Measurements from ENCODE around the gene USP48. TPM values are rescaled to one million over a fixed set of nuclear protein-coding genes. Genes with fewer than 3 reads are reported as not detected.
A peak's percentile ranks its signal among the peaks of the same experiment; 100 is the strongest.

Gene USP48
- polyA plus RNA-seq, 1 experiment = 43.6 TPM

- Histone ChIP-seq H3K27ac (ENCODE audit: low read depth, low read length) (peak overlapping the region; percentile 39), H3K27me3 (ENCODE audit: control insufficient read depth, insufficient read depth, low read length) (peaks cover 34% of the 10 kb centered on the region), H3K4me3 (ENCODE audit: low read depth, low read length) (no peak overlapping the region), H3K9me3 (ENCODE audit: control insufficient read depth, insufficient read depth, low read length) (no peaks in the 10 kb centered on the region)
- ChIA-PET POLR2A (no interaction called here), CTCF (interaction anchor here (0.7 to 1.0 kb wide), 2 partner anchors 31 to 267 kb away, joined by 3 read pairs; no protein-coding TSS in a partner anchor)
- no peak for TF ChIP-seq CTCF (IDR thresholded peaks at IDR 0.05; ENCODE audit: low read depth, low read length)
- DNase-seq (ENCODE audit: low read depth, low spot score) = no peak
These were observed 110.3 kb downstream of the USP48 start for GRCh38 chr1:21672478-21673276.

GRCh38 chr1:21671915-21672314 is 111.0 kb downstream of the USP48 start:
- TF ChIP-seq CTCF (IDR thresholded peaks at IDR 0.05; ENCODE audit: low read depth, low read length) = no peak
- ChIA-PET POLR2A (interaction anchor here (0.6 kb wide), 1 partner anchor 12 kb away, joined by 3 read pairs; no protein-coding TSS in a partner anchor), CTCF (no interaction called here)

GRCh38 chr1:21670956-21671902 is 111.7 kb downstream of the USP48 start:
- DNase-seq (ENCODE audit: low read depth, low spot score) = no peak
- ChIA-PET POLR2A (interaction anchor here (0.6 kb wide), 1 partner anchor 12 kb away, joined by 3 read pairs; no protein-coding TSS in a partner anchor), CTCF (no interaction called here)
- H3K4me3 ChIP-seq (ENCODE audit: low read depth, low read length) = no peak overlapping the region
- no peak overlapping the region for H3K27ac ChIP-seq (ENCODE audit: low read depth, low read length)
- no peak for TF ChIP-seq CTCF (IDR thresholded peaks at IDR 0.05; ENCODE audit: low read depth, low read length)
- peaks cover 44% of the 10 kb centered on the region for H3K27me3 ChIP-seq (ENCODE audit: control insufficient read depth, insufficient read depth, low read length)
- no peaks in the 10 kb centered on the region for H3K9me3 ChIP-seq (ENCODE audit: control insufficient read depth, insufficient read depth, low read length)

More at GRCh38 chr1:21671915-21672314, 111.0 kb downstream of the USP48 start:
- DNase-seq (ENCODE audit: low read depth, low spot score) = no peak
- H3K9me3 ChIP-seq (ENCODE audit: control insufficient read depth, insufficient read depth, low read length) = no peaks in the 10 kb centered on the region
- no peak overlapping the region for H3K27ac ChIP-seq (ENCODE audit: low read depth, low read length)
- peaks cover 41% of the 10 kb centered on the region for H3K27me3 ChIP-seq (ENCODE audit: control insufficient read depth, insufficient read depth, low read length)
- H3K4me3 ChIP-seq (ENCODE audit: low read depth, low read length) = no peak overlapping the region

- H3K9me3 ChIP-seq (ENCODE audit: control insufficient read depth, insufficient read depth, low read length) = no peaks in the 10 kb centered on the region
- peaks cover 52% of the 10 kb centered on the region for H3K27me3 ChIP-seq (ENCODE audit: control insufficient read depth, insufficient read depth, low read length)
- POLR2A ChIA-PET = interaction anchor here (0.6 kb wide), 1 partner anchor 103 kb away, joined by 5 read pairs; no protein-coding TSS in a partner anchor
- H3K27ac ChIP-seq (ENCODE audit: low read depth, low read length) = no peak overlapping the region
- CTCF ChIA-PET = no interaction called here
- no peak overlapping the region for H3K4me3 ChIP-seq (ENCODE audit: low read depth, low read length)
- TF ChIP-seq CTCF (IDR thresholded peaks at IDR 0.05; ENCODE audit: low read depth, low read length) = no peak
- no peak for DNase-seq (ENCODE audit: low read depth, low spot score)
These were observed 112.7 kb downstream of the USP48 start for GRCh38 chr1:21670059-21670881.

Measured in AG04450 (cell line).